GM18909 (cell line): ENCODE measurements around the gene SSC5D.

ENCODE experiments used
- ATAC-seq: cut with Tn5 transposase; IDR thresholded peaks from one replicate; pipeline ENCODE4 v1.9.1; 2021; ENCODE audit warnings: mild to moderate bottlenecking; ENCODE audit not compliant: unreplicated experiment, poor library complexity

SSC5D gene

GRCh38 chr19:55550321-55550650 is 62.0 kb downstream of the SSC5D start:
- no peak for ATAC-seq

GRCh38 chr19:55552206-55552605 is 64.0 kb downstream of the SSC5D start:
- ATAC-seq = no peak

DNA sequence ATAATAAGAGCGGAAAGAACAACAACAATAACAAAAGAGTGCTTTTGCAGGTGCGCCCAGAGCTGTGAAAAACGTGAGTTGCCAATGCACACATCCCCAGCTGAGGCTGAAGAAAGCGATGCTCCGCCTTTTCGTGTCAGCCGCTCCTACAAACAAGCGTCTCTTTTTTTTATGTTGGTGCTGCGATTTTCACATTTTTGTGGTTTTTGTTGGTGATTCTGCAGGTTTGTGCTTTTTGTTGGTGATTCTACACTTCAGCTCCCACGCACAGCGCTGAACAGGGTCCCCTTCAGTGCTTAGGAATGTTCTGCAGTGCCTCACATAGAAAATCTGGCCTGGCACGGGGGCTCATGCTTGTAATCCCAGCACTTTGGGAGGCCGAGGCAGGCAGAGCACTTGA is 64.4 kb downstream of the SSC5D start:
- ATAC-seq = no peak

- ATAC-seq = no peak
Observed at GRCh38 chr19:55553217-55554182, 65.3 kb downstream of the SSC5D start.

DNA sequence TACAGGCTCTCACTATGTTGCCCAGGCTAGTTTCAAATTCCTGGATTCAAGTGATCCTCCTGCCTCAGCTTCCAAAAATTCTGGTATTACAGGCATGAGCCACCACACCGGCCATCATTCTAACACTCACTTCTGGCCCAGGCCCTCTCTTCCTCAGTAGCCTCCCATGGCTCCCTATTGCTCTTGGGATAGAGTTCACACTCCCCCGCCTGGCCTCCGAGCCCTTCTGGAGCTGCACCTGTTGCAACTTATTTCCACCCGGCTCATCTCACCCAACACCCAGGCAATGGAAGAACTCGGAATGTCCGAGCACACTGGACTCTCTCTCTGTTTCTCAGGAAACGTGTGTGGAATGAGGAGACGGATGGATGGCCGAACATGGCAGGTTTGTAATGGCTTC is 66.1 kb downstream of the SSC5D start:
- no peak for ATAC-seq

DNA sequence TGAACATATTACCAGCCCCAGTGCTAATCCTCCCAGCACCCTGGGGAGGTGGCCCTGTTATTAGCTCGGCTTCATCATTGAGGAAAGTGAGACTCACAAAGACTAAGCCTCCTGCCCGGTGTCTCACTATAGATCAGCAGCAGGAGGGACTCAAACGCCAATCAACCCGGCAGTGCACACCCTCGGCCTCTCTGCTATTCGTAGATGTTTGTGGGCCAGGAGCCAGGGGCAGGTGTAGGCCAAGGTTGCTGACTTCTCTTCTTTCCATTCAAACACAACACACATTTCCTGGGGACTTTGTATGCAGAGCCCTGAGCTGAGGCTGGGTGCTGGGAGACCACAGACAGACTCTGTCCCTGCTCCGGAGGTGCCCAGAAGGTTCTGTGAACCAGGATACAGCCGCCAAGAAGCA is 66.5 kb downstream of the SSC5D start:
- no peak for ATAC-seq

GRCh38 chr19:55559684-55560083 is 71.4 kb downstream of the SSC5D start:
- no peak for ATAC-seq

- ATAC-seq = no peak
Observed at GRCh38 chr19:55563261-55563690, 75.0 kb downstream of the SSC5D start.

DNA sequence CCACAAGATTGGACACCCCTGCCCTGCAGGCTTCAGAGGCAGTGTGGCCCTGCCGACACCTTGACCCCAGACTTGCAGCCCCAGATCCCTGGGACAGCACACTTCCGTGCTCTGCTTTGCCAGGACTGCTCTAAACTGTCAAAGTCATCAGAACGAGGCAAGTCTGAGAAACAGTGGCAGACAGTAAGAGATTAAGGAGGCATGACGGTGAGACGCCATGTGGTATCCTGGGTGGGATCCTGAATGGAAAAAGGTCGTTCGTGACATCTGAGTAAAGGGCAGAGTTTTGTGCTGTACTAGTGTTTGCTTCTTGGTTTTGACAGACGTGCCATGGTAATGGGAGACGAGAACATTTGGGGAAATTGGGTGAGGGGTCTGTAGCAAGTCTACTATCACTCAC is 78.6 kb downstream of the SSC5D start:
- no peak for ATAC-seq

- no peak for ATAC-seq
Observed at GRCh38 chr19:55567708-55568328, 79.6 kb downstream of the SSC5D start.
